Effector CD4-positive, alpha-beta T cell (primary cell): ENCODE measurements around the gene PNLIPRP3.

ENCODE experiments used
- DNase-seq: peaks from one replicate; pipeline ENCODE4 v3.0.0-alpha.2; 2020

The PNLIPRP3 gene

DNA sequence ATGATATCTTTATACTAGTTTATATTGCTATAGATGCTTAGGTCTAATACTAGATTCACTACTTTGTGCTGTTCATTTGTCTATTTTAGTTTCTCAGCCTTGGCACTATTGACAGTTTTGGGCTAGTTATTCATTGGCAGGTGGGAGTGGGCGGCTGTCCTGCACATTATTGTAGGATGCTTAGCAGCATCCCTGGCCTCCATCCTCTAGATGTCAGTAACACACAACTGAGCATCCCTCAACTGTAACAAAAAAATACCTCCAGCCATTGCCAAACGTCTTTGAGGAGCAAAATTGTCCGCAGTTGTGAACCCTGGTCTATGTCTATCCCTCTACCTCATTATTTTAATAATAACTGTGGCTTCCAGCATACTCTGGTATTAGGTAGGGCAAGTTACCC lies 83.7 kb downstream of the PNLIPRP3 start:
- no peak for DNase-seq

DNA sequence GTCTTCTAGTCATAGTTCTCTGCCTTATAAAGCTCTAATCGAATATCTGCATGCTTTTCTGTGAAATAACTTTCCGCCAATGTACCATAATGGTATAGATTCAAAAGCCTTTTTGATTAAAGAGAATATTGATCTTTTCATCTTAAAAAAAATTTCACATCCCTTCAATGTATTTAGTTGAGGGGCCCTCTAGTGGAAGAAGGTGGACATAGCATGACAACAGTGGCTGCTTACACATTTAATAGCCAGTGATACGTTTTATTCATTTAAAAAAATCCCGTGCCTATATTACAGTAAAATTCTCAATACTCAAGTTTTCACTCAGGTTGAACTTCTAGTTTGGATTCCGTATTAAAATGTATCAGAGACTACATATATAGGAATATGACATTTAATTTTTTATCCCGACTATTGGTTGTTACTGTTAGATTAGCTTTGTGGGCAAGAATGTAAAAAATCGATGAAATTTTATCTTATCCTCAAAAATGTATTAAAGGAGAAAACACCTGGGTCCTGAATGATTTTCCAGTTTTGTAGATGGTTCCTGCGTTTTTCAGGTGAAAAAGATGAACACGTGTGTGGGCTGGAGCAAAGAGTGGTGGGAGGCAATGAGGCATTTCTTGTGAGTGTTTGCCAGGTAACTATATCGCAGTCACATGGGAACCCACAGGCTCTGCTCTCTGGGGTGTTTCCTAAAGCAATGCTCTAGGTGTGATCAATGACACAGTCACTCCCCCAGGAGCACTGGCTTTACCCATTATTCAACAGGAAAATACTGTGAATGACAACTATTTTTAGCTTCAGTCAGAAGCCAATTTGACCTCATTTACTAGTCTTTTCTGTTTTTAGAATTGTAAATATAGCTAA lies 94.0 kb downstream of the PNLIPRP3 start:
- DNase-seq: peak; percentile 3

DNA sequence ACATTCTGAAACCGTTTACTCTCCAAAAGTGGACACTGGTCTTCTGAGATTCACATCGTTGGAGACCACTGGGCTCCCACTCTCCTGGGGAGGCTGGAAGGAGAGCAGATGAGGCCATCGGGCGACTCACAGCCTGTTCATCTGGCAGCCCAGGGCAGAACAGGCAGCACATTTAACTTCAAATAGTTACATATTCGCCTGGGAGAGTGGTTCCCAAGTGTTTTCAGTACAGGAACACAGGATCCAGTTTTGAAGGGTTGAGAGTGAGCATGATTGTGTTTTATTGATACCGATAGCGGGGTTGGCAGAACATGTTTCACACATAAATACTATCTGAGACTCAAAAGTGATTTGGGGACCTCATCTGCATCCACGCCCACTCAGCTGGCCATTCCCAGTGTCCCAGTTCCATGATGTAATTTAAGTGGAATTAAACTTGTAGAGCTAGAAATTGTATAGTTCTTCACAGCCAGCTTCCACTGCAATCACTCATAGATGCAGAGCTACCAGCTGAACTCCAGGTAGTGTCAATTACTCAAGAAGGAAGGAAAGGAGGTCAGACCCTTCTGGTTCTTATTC lies 95.2 kb downstream of the PNLIPRP3 start:
- DNase-seq: no peak

DNA sequence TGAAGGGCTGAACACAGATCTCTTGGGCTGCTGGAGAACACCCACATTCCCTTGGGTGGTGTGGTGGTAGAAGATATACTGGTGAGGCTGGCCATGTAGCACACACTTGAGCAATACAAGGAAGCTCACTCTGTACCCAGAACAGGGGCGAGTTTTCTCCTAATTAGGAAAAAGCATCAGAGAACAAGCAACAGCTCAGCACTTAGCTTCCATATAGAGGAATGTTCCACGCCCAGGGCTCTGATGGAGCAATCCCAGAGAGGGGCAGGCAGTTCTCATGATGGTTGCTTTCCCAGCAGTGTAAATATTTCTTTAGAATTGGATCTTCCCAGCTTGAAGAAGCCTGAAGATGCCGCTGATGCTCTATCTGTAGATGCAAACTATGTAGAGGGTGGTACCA lies 97.1 kb downstream of the PNLIPRP3 start:
- DNase-seq: no peak

DNA sequence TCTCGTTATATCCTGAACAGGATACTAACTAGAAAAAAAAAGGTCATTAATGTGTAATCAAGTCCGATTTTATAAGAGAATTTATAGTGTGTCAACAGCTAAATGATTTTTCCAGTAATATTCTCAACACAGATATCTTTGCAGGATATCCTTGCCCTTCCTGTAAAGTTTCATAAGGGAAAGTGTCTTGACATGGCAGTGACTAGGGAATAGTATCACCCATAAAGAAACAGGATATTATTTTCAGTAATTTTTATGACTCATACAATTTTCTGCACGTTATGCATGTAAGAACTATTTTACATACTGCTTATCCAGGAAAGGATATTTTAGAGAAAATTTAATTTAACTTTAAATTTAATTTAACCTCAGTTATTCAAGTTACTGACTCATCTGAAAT lies 98.6 kb downstream of the PNLIPRP3 start:
- no peak for DNase-seq
